Activated CD4-positive, alpha-beta memory T cell treated with anti-CD3 and anti-CD28 coated beads, Interleukin-2, amount 10 ng/mL, durations not matched to agents 7 days and 5 days (primary cell): Measurements from ENCODE around the gene WDR45B. TPM values are rescaled to one million over a fixed set of nuclear protein-coding genes. Genes with fewer than 3 reads are reported as not detected.
A peak's percentile ranks its signal among the peaks of the same experiment; 100 is the strongest.
"Not testable (repeated sequence)": the region's sequence is repeated elsewhere in the genome, so short reads cannot be mapped to it uniquely, and the experiment has no call there.

ENCODE experiments used
- CTCF ChIA-PET: fragments of 350-600 bp; sonication (Branson Sonifier 250); formaldehyde crosslinking; loops from one replicate; lab custom pipeline; 2021; ENCODE audit warnings: antibody characterized with exemption, inconsistent platforms; lab: Charles Lee
- POLR2A ChIA-PET: fragments of 350-600 bp; sonication (Branson Sonifier 250); formaldehyde crosslinking; loops from one replicate; lab custom pipeline; 2021; ENCODE audit warnings: antibody characterized with exemption; lab: Charles Lee
- DNase-seq: peaks from one replicate; pipeline ENCODE4 v3.0.0-alpha.2; 2020
- H3K27ac Mint-ChIP-seq: one replicate; pipeline ENCODE4 v1.8.0; 2021; ENCODE audit warnings: mild to moderate bottlenecking, mixed read lengths
- H3K27me3 Mint-ChIP-seq: one replicate; pipeline ENCODE4 v1.8.0; 2021; ENCODE audit warnings: mixed read lengths
- H3K36me3 Mint-ChIP-seq: one replicate; pipeline ENCODE4 v1.8.0; 2021; ENCODE audit warnings: low read depth, mixed read lengths
- H3K4me1 Mint-ChIP-seq: one replicate; pipeline ENCODE4 v1.8.0; 2021; ENCODE audit warnings: mixed read lengths
- H3K4me3 Mint-ChIP-seq: one replicate; pipeline ENCODE4 v1.8.0; 2021; ENCODE audit warnings: mild to moderate bottlenecking, mixed read lengths
- H3K9me3 Mint-ChIP-seq: one replicate; pipeline ENCODE4 v1.8.0; 2021; ENCODE audit warnings: mixed read lengths
- total RNA-seq, 2 experiments: library from RNA; stranded (reverse); gene quantifications; one replicate each; pipeline ENCODE4 v1.2.3, GENCODE V29; 2021

Gene WDR45B
- total RNA-seq, 2 experiments from 2014 or later = 41.0 to 42.9 TPM

GRCh38 chr17:82583720-82584234 lies 64.5 kb downstream of the WDR45B start:
- no peaks in the 10 kb centered on the region for H3K27me3 Mint-ChIP-seq
- H3K27ac Mint-ChIP-seq = peak overlapping the region; percentile 44
- POLR2A ChIA-PET = interaction anchor here (0.8 kb wide), 1 partner anchor 8 kb away, joined by 3 read pairs; no protein-coding TSS in a partner anchor

GRCh38 chr17:82582709-82583108 lies 65.5 kb downstream of the WDR45B start:
- DNase-seq = no peak
- H3K4me1 Mint-ChIP-seq = peaks cover 17% of the 10 kb centered on the region
- no peak overlapping the region for H3K4me3 Mint-ChIP-seq
- peaks cover 37% of the 10 kb centered on the region for H3K36me3 Mint-ChIP-seq
- ChIA-PET CTCF (no interaction called here), POLR2A (no interaction called here)
- no peaks in the 10 kb centered on the region for H3K9me3 Mint-ChIP-seq
- H3K27me3 Mint-ChIP-seq = no peaks in the 10 kb centered on the region
- H3K27ac Mint-ChIP-seq = no peak overlapping the region

More at GRCh38 chr17:82583720-82584234, 64.5 kb downstream of the WDR45B start:
- CTCF ChIA-PET = no interaction called here
- H3K9me3 Mint-ChIP-seq = no peaks in the 10 kb centered on the region
- peaks cover 37% of the 10 kb centered on the region for H3K36me3 Mint-ChIP-seq
- H3K4me1 Mint-ChIP-seq = peaks cover 17% of the 10 kb centered on the region
- H3K4me3 Mint-ChIP-seq = no peak overlapping the region
- no peak for DNase-seq

GRCh38 chr17:82582213-82582612 lies 66.0 kb downstream of the WDR45B start:
- peaks cover 16% of the 10 kb centered on the region for H3K4me1 Mint-ChIP-seq
- POLR2A ChIA-PET = interaction anchor here (1.3 kb wide), 1 partner anchor 10 kb away, joined by 4 read pairs; no protein-coding TSS in a partner anchor
- peaks cover 32% of the 10 kb centered on the region for H3K36me3 Mint-ChIP-seq
- H3K9me3 Mint-ChIP-seq = no peaks in the 10 kb centered on the region
- no peak for DNase-seq
- no peak overlapping the region for H3K27ac Mint-ChIP-seq
- no peak overlapping the region for H3K4me3 Mint-ChIP-seq
- no peaks in the 10 kb centered on the region for H3K27me3 Mint-ChIP-seq
- CTCF ChIA-PET = no interaction called here

GRCh38 chr17:82579969-82580368 lies 68.3 kb downstream of the WDR45B start:
- DNase-seq, POLR2A ChIA-PET, H3K27ac Mint-ChIP-seq, H3K9me3 Mint-ChIP-seq, H3K4me3 Mint-ChIP-seq, H3K27me3 Mint-ChIP-seq: not testable (repeated sequence)
- Mint-ChIP-seq H3K4me1 (peaks cover 12% of the 10 kb centered on the region), H3K36me3 (peaks cover 33% of the 10 kb centered on the region)
- CTCF ChIA-PET = interaction anchor here (1.6 kb wide), 1 partner anchor 26 kb away, joined by 4 read pairs; no protein-coding TSS in a partner anchor

- H3K36me3 Mint-ChIP-seq = peaks cover 38% of the 10 kb centered on the region
- no peaks in the 10 kb centered on the region for H3K9me3 Mint-ChIP-seq
These were observed 70.9 kb downstream of the WDR45B start for GRCh38 chr17:82577300-82577699.

GRCh38 chr17:82575581-82576221 lies 72.5 kb downstream of the WDR45B start:
- peaks cover 42% of the 10 kb centered on the region for H3K36me3 Mint-ChIP-seq
- H3K4me3 Mint-ChIP-seq, CTCF ChIA-PET, H3K4me1 Mint-ChIP-seq, H3K27me3 Mint-ChIP-seq, H3K27ac Mint-ChIP-seq, H3K9me3 Mint-ChIP-seq, DNase-seq, POLR2A ChIA-PET: not testable (repeated sequence)

More at GRCh38 chr17:82577300-82577699, 70.9 kb downstream of the WDR45B start:
- no peak for DNase-seq
- ChIA-PET CTCF (no interaction called here), POLR2A (no interaction called here)
- H3K4me3 Mint-ChIP-seq = no peak overlapping the region
- H3K27me3 Mint-ChIP-seq = no peaks in the 10 kb centered on the region
- H3K27ac Mint-ChIP-seq = no peak overlapping the region
- H3K4me1 Mint-ChIP-seq = no peaks in the 10 kb centered on the region

- Mint-ChIP-seq H3K27me3 (no peaks in the 10 kb centered on the region), H3K9me3 (no peaks in the 10 kb centered on the region), H3K4me1 (no peaks in the 10 kb centered on the region), H3K27ac (no peak overlapping the region), H3K36me3 (peaks cover 43% of the 10 kb centered on the region), H3K4me3 (no peak overlapping the region)
- POLR2A ChIA-PET = no interaction called here
- no peak for DNase-seq
- CTCF ChIA-PET = no interaction called here
These were observed 74.2 kb downstream of the WDR45B start for GRCh38 chr17:82574041-82574440.

- ChIA-PET CTCF (no interaction called here), POLR2A (no interaction called here)
- no peak overlapping the region for H3K4me3 Mint-ChIP-seq
- H3K27ac Mint-ChIP-seq = no peak overlapping the region
- no peaks in the 10 kb centered on the region for H3K27me3 Mint-ChIP-seq
- no peaks in the 10 kb centered on the region for H3K4me1 Mint-ChIP-seq
- peaks cover 47% of the 10 kb centered on the region for H3K36me3 Mint-ChIP-seq
- H3K9me3 Mint-ChIP-seq = no peaks in the 10 kb centered on the region
- no peak for DNase-seq
These were observed 76.4 kb downstream of the WDR45B start for GRCh38 chr17:82571855-82572254.

- Mint-ChIP-seq H3K9me3 (no peaks in the 10 kb centered on the region), H3K4me1 (no peaks in the 10 kb centered on the region), H3K4me3 (no peak overlapping the region), H3K27me3 (no peaks in the 10 kb centered on the region), H3K27ac (no peak overlapping the region), H3K36me3 (peaks cover 47% of the 10 kb centered on the region)
- ChIA-PET POLR2A (interaction anchor here (1.0 kb wide), 1 partner anchor 39 kb away, joined by 3 read pairs; no protein-coding TSS in a partner anchor), CTCF (no interaction called here)
- DNase-seq = no peak
These were observed 78.0 kb downstream of the WDR45B start for GRCh38 chr17:82570277-82570676.

- Mint-ChIP-seq H3K27me3 (no peaks in the 10 kb centered on the region), H3K27ac (no peak overlapping the region), H3K4me1 (no peaks in the 10 kb centered on the region), H3K9me3 (no peaks in the 10 kb centered on the region), H3K36me3 (peaks cover 48% of the 10 kb centered on the region), H3K4me3 (no peak overlapping the region)
- CTCF ChIA-PET = no interaction called here
- no peak for DNase-seq
- POLR2A ChIA-PET = interaction anchor here (1.0 kb wide), 1 partner anchor 39 kb away, joined by 3 read pairs; no protein-coding TSS in a partner anchor
These were observed 78.6 kb downstream of the WDR45B start for GRCh38 chr17:82569621-82570020.

GRCh38 chr17:82568997-82569393 lies 79.2 kb downstream of the WDR45B start:
- Mint-ChIP-seq H3K4me1 (no peaks in the 10 kb centered on the region), H3K27me3 (no peaks in the 10 kb centered on the region), H3K27ac (no peak overlapping the region), H3K4me3 (no peak overlapping the region), H3K9me3 (no peaks in the 10 kb centered on the region), H3K36me3 (peaks cover 47% of the 10 kb centered on the region)
- ChIA-PET CTCF (no interaction called here), POLR2A (no interaction called here)
- DNase-seq = no peak

GRCh38 chr17:82567286-82567685 lies 81.0 kb downstream of the WDR45B start:
- Mint-ChIP-seq H3K27ac (no peak overlapping the region), H3K27me3 (no peaks in the 10 kb centered on the region), H3K36me3 (peaks cover 42% of the 10 kb centered on the region), H3K4me1 (no peaks in the 10 kb centered on the region), H3K4me3 (no peak overlapping the region), H3K9me3 (no peaks in the 10 kb centered on the region)
- ChIA-PET CTCF (interaction anchor here (0.7 kb wide), 1 partner anchor 19 kb away, joined by 3 read pairs; no protein-coding TSS in a partner anchor), POLR2A (no interaction called here)
- no peak for DNase-seq

GRCh38 chr17:82566129-82566960 lies 81.9 kb downstream of the WDR45B start:
- no peak for DNase-seq
- H3K9me3 Mint-ChIP-seq = no peaks in the 10 kb centered on the region
- H3K36me3 Mint-ChIP-seq = peaks cover 34% of the 10 kb centered on the region
- peaks cover 1% of the 10 kb centered on the region for H3K4me1 Mint-ChIP-seq
- no peak overlapping the region for H3K4me3 Mint-ChIP-seq
- H3K27me3 Mint-ChIP-seq = no peaks in the 10 kb centered on the region
- POLR2A ChIA-PET = no interaction called here
- CTCF ChIA-PET = no interaction called here
- no peak overlapping the region for H3K27ac Mint-ChIP-seq
